ENCODE data around the gene NOVA2.

NOVA2 gene

GRCh38 chr19:45972947-45973540 lies 621 bp downstream of the NOVA2 start:
- TF ChIP-seq, protein P1, sequence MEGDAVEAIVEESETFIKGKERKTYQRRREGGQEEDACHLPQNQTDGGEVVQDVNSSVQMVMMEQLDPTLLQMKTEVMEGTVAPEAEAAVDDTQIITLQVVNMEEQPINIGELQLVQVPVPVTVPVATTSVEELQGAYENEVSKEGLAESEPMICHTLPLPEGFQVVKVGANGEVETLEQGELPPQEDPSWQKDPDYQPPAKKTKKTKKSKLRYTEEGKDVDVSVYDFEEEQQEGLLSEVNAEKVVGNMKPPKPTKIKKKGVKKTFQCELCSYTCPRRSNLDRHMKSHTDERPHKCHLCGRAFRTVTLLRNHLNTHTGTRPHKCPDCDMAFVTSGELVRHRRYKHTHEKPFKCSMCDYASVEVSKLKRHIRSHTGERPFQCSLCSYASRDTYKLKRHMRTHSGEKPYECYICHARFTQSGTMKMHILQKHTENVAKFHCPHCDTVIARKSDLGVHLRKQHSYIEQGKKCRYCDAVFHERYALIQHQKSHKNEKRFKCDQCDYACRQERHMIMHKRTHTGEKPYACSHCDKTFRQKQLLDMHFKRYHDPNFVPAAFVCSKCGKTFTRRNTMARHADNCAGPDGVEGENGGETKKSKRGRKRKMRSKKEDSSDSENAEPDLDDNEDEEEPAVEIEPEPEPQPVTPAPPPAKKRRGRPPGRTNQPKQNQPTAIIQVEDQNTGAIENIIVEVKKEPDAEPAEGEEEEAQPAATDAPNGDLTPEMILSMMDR (IDR thresholded peaks at IDR 0.05; ENCODE audit: insufficient read depth, low read depth, low read length, missing control alignments): no peak
- DNase-seq (ENCODE audit: low read depth): no peak
- no peak overlapping the region for H3K4me3 ChIP-seq (ENCODE audit: low read depth, low read length)

- no peak overlapping the region for H3K4me3 ChIP-seq (ENCODE audit: low read depth, low read length)
- no peak for DNase-seq (ENCODE audit: low read depth)
- TF ChIP-seq, protein P1 (IDR thresholded peaks at IDR 0.05; ENCODE audit: insufficient read depth, low read depth, low read length, missing control alignments): no peak
Observed at GRCh38 chr19:45972081-45972946, 1.4 kb downstream of the NOVA2 start.

DNA sequence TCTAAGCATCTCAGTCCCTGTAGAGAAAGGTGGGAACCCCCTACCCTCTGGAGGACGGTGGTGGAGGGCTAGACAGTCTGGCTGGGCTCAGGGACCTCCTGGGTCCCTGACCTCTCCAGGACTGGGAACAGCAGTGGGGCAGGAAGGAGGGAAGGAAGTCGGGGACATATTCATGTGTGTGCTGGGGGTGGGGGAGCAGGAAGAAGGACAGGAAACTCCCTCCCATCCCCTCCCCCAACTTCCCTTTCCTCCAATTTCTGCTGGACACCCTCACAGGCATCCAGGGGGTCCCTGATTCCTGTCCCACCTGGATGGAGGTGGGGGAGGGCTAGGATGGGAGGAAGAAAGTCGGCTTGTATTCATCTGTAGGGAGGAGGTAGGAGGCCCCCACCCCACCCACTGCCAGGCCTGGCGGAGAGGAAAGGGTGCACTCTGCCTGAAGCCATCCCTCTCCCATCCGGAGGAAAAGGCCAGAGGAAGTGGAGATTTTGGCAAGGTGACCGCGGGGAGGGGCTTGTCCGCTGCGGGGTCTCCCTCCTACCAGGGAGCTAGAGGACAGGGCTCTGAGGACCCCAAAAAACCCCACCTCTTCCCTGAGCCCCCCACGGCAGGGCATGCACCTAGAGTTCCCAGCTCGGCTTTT lies 2.3 kb downstream of the NOVA2 start:
- TF ChIP-seq, protein P1 (IDR thresholded peaks at IDR 0.05; ENCODE audit: insufficient read depth, low read depth, low read length, missing control alignments): no peak
- H3K4me3 ChIP-seq (ENCODE audit: low read depth, low read length): no peak overlapping the region
- DNase-seq (ENCODE audit: low read depth): no peak

DNA sequence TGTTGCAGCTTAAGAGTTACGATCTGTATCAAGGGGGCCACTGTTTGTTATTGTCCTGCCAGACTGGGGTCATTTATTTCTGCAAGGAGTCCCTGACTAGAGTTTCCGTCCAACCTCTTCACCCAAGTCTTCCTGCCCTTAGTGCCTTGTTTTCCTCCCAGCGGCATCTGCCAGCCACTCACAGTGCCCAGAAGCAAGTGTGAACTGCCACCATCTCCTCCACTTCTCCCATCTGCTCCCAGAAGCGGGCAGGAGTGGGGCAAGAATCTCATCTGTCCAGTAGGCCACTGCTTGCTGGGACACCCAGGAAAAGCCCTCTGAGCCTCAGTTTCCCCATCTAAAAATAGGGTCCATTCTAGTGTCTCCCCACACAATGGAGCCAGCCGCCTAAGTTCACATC lies 4.0 kb downstream of the NOVA2 start:
- H3K4me3 ChIP-seq (ENCODE audit: low read depth, low read length): no peak overlapping the region
- TF ChIP-seq, protein P1 (IDR thresholded peaks at IDR 0.05; ENCODE audit: insufficient read depth, low read depth, low read length, missing control alignments): no peak
- DNase-seq (ENCODE audit: low read depth): no peak

DNA sequence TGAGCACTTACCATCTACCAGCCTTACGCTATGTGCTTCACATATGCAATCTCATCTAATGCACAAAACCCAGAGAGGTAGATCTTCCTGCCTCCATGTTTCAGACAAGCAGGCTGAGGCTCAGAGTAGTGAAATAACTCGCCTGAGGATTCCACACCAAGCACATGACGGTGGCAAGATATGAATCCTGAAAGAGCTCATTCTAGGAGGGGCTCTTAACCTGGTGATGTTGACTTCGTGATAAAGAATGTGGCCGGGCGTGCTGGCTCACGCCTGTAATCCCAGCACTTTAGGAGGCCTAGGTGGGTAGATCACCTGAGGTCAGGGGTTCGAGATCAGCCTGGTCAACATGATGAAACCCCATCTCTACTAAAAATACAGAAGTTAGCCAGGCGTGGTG lies 5.0 kb downstream of the NOVA2 start:
- H3K4me3 ChIP-seq (ENCODE audit: low read depth, low read length): no peak overlapping the region
- DNase-seq (ENCODE audit: low read depth): no peak
- TF ChIP-seq, protein P1 (IDR thresholded peaks at IDR 0.05; ENCODE audit: insufficient read depth, low read depth, low read length, missing control alignments): no peak

DNA sequence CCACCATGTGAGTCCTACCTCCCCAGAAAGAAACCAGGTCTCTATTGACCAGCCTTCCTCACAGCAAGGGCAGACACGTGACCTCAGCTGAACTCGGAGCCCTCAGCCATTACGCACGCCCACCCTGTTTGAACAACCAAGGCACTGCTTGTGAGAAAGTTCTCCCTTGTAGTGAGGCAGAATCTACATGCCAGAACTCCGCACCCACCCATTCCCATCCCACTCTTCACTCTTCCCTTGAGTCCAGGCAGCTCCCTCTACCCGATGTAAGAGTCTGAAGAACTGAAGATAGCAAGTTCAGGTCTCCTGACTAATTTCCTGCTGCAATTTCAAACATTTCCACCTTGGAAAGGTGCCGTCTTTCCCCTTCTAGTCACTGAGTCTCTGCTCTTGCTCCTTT lies 6.4 kb downstream of the NOVA2 start:
- no peak for DNase-seq (ENCODE audit: low read depth)
- TF ChIP-seq, protein P1 (IDR thresholded peaks at IDR 0.05; ENCODE audit: insufficient read depth, low read depth, low read length, missing control alignments): no peak
- no peak overlapping the region for H3K4me3 ChIP-seq (ENCODE audit: low read depth, low read length)
